Thoracic aorta (tissue), 2 donors: ENCODE data around the gene LRP5. TPM values are rescaled to one million over a fixed set of nuclear protein-coding genes. Genes with fewer than 3 reads are reported as not detected.
"Not testable (repeated sequence)": the region's sequence is repeated elsewhere in the genome, so short reads cannot be mapped to it uniquely, and the experiment has no call there.

ENCODE experiments used
- ATAC-seq: fragments of 150-250 bp; one replicate; pipeline ENCODE4 v1.8.0; 2017; ENCODE audit warnings: low read depth; ENCODE audit not compliant: insufficient number of reproducible peaks, low FRiP score
- DNase-seq: peaks from one replicate; pipeline ENCODE4 v3.0.0-alpha.2; 2020; ENCODE audit warnings: low spot score
- H3K27ac ChIP-seq, 2 donors: fragments of 200-600 bp; sonication (generic); 1 replicate in 1 of 2; 2 replicates in 1 of 2; pipeline ENCODE4 v1.5.1; 2016; ENCODE audit warnings: mild to moderate bottlenecking in 2 of 2, moderate library complexity in 2 of 2
- H3K27me3 ChIP-seq: fragments of 200-600 bp; sonication (generic); replicated peaks from 2 replicates; pipeline ENCODE4 v1.6.0; 2016; ENCODE audit warnings: mild to moderate bottlenecking; ENCODE audit not compliant: insufficient read depth
- H3K36me3 ChIP-seq: fragments of 200-600 bp; sonication (generic); one replicate; pipeline ENCODE4 v1.5.1; 2016
- H3K4me1 ChIP-seq, 2 donors: fragments of 200-600 bp; sonication (generic); 1 replicate in 1 of 2; 2 replicates in 1 of 2; pipeline versions ENCODE4 v1.5.1 to v1.6.0; 2016; ENCODE audit warnings: low read depth in 2 of 2, mild to moderate bottlenecking in 1 of 2; ENCODE audit not compliant: control insufficient read depth in 1 of 2
- H3K4me3 ChIP-seq: fragments of 200-600 bp; sonication (generic); 2 replicates; pipeline ENCODE4 v1.5.1; 2016; ENCODE audit warnings: mild to moderate bottlenecking
- H3K9me3 ChIP-seq: fragments of 200-600 bp; sonication (generic); 2 replicates; pipeline ENCODE4 v1.5.1; 2016
- total RNA-seq, 2 donors: library from RNA; depleted of rRNA; stranded (reverse); fragments of >200 nt; gene quantifications; one replicate each; pipeline versions ENCODE4 v1.1.0 to v1.2.3, GENCODE V29; 2016
- TF ChIP-seq, protein P1 (sequence below): fragments of 200-600 bp; sonication (generic); IDR thresholded peaks from one replicate; pipeline ENCODE4 v1.5.1; 2019; ENCODE audit warnings: antibody characterized with exemption

The LRP5 gene
- total RNA-seq, 2 donors from 2014 or later: 67.2 to 99.1 TPM

DNA sequence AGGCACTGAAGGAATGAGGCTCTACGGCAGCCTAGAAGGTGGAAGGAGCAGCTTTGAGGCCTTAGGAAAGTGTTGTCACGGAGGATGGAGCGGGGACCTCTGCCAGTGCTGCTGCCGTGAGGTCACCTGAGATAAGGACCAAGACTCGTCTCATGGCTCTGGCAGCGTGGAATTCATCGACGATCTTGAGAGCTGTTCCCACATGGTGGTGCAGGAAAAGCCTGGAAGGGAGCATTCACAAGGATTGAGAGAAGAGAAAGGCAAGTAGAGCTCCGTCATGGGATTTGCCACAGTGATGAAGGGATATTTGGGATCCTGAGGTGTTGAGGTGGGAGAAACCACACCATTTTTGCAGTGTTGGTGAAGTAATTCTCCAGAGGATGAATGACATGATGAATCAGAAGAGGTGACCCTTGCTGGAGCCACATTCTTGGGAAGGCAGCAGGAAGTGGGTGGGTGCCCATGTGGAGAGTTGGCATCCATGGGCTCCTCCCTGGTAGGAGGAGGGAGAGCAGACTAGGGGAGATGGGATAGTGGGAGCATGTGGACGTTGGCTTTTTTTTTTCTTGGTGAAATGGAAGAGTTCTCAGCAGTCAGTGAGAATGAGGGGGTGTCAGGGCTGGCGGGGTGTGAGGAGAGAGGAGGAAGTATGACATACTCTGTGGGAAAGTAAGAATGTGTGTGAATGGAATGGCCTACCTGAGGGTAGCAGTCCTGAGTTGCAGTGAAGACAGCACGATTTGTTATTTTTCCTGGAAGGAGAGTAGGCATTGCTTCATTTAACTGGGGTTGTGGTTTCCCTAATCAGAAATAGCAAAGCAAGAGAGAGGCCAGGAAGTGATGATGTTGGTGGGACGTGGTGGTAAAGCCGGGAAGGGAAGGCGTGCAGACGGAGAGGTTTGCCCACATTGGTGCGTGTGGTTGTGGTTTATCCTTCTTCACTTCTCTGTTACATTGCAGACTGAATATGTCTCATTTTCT is 159.3 kb downstream of the LRP5 start:
- Histone ChIP-seq H3K27ac (no peak overlapping the region), H3K27me3 (no peaks in the 10 kb centered on the region), H3K9me3 (no peaks in the 10 kb centered on the region), H3K36me3 (no peaks in the 10 kb centered on the region), H3K4me3 (no peak overlapping the region), H3K4me1 (peaks cover 49 to 73% of the 10 kb centered on the region in 2 donors)
- ATAC-seq (no peak), DNase-seq (no peak)
- TF ChIP-seq, protein P1, sequence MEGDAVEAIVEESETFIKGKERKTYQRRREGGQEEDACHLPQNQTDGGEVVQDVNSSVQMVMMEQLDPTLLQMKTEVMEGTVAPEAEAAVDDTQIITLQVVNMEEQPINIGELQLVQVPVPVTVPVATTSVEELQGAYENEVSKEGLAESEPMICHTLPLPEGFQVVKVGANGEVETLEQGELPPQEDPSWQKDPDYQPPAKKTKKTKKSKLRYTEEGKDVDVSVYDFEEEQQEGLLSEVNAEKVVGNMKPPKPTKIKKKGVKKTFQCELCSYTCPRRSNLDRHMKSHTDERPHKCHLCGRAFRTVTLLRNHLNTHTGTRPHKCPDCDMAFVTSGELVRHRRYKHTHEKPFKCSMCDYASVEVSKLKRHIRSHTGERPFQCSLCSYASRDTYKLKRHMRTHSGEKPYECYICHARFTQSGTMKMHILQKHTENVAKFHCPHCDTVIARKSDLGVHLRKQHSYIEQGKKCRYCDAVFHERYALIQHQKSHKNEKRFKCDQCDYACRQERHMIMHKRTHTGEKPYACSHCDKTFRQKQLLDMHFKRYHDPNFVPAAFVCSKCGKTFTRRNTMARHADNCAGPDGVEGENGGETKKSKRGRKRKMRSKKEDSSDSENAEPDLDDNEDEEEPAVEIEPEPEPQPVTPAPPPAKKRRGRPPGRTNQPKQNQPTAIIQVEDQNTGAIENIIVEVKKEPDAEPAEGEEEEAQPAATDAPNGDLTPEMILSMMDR: no peak

DNA sequence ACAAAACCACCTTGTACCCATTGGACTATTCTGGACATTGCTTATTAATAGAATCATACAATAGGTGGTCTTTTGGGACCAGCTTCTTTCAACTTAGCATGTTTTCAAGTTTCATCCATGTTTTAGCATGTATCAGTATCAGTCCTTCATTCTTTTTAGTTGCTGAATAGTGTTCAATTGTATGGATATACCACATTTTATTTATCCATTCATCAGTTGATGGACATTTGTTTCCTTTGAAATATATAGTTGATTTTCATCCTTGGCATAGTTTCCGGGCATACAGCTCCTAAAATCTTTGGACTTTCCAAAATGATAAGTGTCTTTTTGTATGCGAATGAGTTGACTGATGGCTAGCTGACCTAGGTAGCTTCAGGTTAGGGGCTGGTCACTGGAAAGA is 160.4 kb downstream of the LRP5 start:
- H3K4me1 ChIP-seq: peaks cover 45 to 62% of the 10 kb centered on the region in 2 donors
- TF ChIP-seq, protein P1: no peak
- no peak for ATAC-seq

DNA sequence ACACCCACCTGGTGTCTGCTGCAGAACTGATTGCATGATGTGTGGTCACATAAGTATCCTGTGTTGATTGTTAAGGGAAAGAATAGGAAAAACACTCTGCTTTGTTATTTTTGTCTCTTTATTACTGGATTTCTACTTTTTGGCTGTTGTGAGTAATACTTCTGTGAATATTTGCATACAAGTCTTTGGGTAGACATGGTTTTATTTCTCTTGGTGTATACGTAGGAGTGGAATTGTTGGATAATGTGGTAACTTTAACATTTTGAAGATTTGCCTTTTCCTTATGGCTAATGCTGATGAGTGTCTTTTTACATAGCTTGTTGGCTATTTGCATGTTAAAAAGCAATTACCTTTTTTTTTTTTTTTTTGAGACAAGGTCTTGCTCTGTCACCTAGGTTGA is 161.3 kb downstream of the LRP5 start:
- Histone ChIP-seq H3K27me3 (no peaks in the 10 kb centered on the region), H3K4me3 (no peak overlapping the region), H3K36me3 (no peaks in the 10 kb centered on the region), H3K27ac (no peak overlapping the region), H3K9me3 (no peaks in the 10 kb centered on the region), H3K4me1 (peaks cover 41 to 55% of the 10 kb centered on the region in 2 donors)
- DNase-seq (no peak), ATAC-seq (no peak)
- TF ChIP-seq, protein P1: no peak

More for the DNA sequence above, 160.4 kb downstream of the LRP5 start:
- no peak overlapping the region for H3K4me3 ChIP-seq
- H3K9me3 ChIP-seq: no peaks in the 10 kb centered on the region
- H3K27ac ChIP-seq: no peak overlapping the region
- DNase-seq: no peak
- H3K27me3 ChIP-seq: no peaks in the 10 kb centered on the region
- H3K36me3 ChIP-seq: no peaks in the 10 kb centered on the region

DNA sequence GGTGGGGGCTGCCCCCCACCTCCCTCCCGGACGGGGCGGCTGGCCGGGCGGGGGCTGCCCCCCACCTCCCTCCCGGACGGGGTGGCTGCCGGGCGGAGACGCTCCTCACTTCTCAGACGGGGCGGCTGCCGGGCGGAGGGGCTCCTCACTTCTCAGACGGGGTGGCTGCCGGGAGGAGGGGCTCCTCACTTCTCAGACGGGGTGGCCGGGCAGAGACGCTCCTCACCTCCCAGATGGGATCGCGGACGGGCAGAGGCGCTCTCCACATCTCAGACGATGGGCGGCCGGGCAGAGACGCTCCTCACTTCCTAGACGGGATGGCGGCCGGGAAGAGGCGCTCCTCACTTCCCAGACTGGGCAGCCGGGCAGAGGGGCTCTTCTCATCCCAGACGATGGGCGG is 163.2 kb downstream of the LRP5 start:
- H3K4me3 ChIP-seq, DNase-seq, H3K27ac ChIP-seq, H3K27me3 ChIP-seq, H3K36me3 ChIP-seq, ATAC-seq, H3K9me3 ChIP-seq: not testable (repeated sequence)
- peaks cover 35 to 54% of the 10 kb centered on the region in 2 donors for H3K4me1 ChIP-seq

DNA sequence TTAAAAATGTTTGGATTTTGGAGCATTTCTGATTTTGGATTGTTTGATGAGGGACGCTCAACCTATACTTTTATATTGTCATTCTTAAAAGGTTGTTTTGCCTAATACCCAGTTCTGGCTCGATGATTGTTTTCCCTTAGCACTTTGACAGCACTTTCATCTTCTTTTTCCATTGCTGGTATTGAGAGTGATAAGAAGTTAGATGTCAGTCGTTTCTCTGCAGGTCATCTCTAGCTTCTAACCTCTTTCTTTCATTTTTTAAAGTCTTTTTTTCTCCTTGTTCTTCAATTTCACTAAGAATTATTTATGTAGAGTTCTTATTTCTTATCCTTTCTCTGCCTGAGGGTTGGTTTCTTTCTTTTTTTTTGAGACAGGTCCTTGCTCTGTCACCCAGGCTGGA is 167.0 kb downstream of the LRP5 start:
- peaks cover 35 to 37% of the 10 kb centered on the region in 2 donors for H3K4me1 ChIP-seq

More for the DNA sequence above, 167.0 kb downstream of the LRP5 start:
- ATAC-seq (no peak), DNase-seq (no peak)
- TF ChIP-seq, protein P1: no peak
- no peak overlapping the region for H3K4me3 ChIP-seq
- H3K9me3 ChIP-seq: no peaks in the 10 kb centered on the region
- no peak overlapping the region for H3K27ac ChIP-seq
- no peaks in the 10 kb centered on the region for H3K27me3 ChIP-seq
- H3K36me3 ChIP-seq: no peaks in the 10 kb centered on the region
